ENCODE measurements around the gene TMEM169. TPM values are rescaled to one million over a fixed set of nuclear protein-coding genes. Genes with fewer than 3 reads are reported as not detected.

TMEM169 gene
- total and polyA plus RNA-seq, 2 of the 4 experiments (the other 2 are of a cell fraction), result 0.15 to 0.54 TPM

- intact Hi-C loops (cut with micrococcal nuclease), result no loop called here
- CTCF ChIA-PET, result no interaction called here
- in situ Hi-C loops (cut with MboI; ENCODE audit: low sequenced_read_pairs), result no loop called here
Measured at GRCh38 chr2:216052420-216052819, 29.3 kb upstream of the TMEM169 start.

More at GRCh38 chr2:216052420-216052819, 29.3 kb upstream of the TMEM169 start:
- Histone ChIP-seq H3K9me3 (ENCODE audit: control insufficient read depth, insufficient read depth, low read length) (no peaks in the 10 kb centered on the region), H2AK5ac (ENCODE audit: low read depth, low read length) (no peak overlapping the region), H2BK20ac (ENCODE audit: low read depth, low read length) (no peak overlapping the region), H3K56ac (ENCODE audit: extremely low read depth, insufficient read depth, low read length) (no peak overlapping the region), H3K79me1 (ENCODE audit: low read depth in 1 of 2, low read length in 2 of 2) (no peaks in the 10 kb centered on the region), H2BK5ac (ENCODE audit: low read depth, low read length, poor library complexity, severe bottlenecking) (no peak overlapping the region), H2AK9ac (replicated peaks; ENCODE audit: low read depth, low read length, poor library complexity) (no peak overlapping the region), H3K14ac (replicated peaks; ENCODE audit: low read depth, low read length) (no peak overlapping the region), H3K27me3 (ENCODE audit: control insufficient read depth, insufficient read depth, low read length) (no peaks in the 10 kb centered on the region), H3K4ac (ENCODE audit: low read depth, low read length) (no peak overlapping the region), H3K9ac (ENCODE audit: low read depth, low read length) (no peak overlapping the region), H2BK15ac (ENCODE audit: low read depth, low read length) (no peak overlapping the region), H3K27ac (ENCODE audit: insufficient read depth, low read length) (no peak overlapping the region), H2AFZ (replicated peaks; ENCODE audit: low read length, poor library complexity) (no peak overlapping the region), H2BK120ac (ENCODE audit: low read depth, low read length) (no peak overlapping the region), H3K4me2 (ENCODE audit: low read depth, low read length) (no peak overlapping the region), H3K18ac (ENCODE audit: low read depth, low read length) (no peak overlapping the region), H4K91ac (ENCODE audit: insufficient read depth, low read depth, low read length) (no peak overlapping the region), H3K9me1 (ENCODE audit: insufficient read depth, low read length) (0 out of 2 replicates have a peak, but pooled peaks cover 4% of the 10 kb centered on the region), H4K5ac (ENCODE audit: low read depth, low read length) (no peak overlapping the region), H4K20me1 (ENCODE audit: insufficient read depth, low read length) (no peaks in the 10 kb centered on the region), H3K36me3 (ENCODE audit: control insufficient read depth, insufficient read depth, low read length) (no peaks in the 10 kb centered on the region), H3K4me3 (ENCODE audit: insufficient read depth, low read depth, low read length) (no peak overlapping the region), H4K8ac (ENCODE audit: low read depth in 2 of 2, low read length in 2 of 2) (no peak overlapping the region), H3K23ac (ENCODE audit: low read depth, low read length) (no peak overlapping the region), H3K4me1 (ENCODE audit: control insufficient read depth, insufficient read depth, low read length) (no peaks in the 10 kb centered on the region)
- no peak for DNase-seq
- no peak for ATAC-seq (ENCODE audit: low read depth)
- WGBS, 2 experiments (ENCODE audit: extremely low coverage in 2 of 2, insufficient read length in 1 of 2), result no CpG with 5 or more reads among the region's 2 CpGs
- no TSS peak for BruUV-seq (replicated peaks)
- TF ChIP-seq CHD1 (IDR thresholded peaks at IDR 0.05; ENCODE audit: low read depth, low read length), result no peak
- TF ChIP-seq MAZ (IDR thresholded peaks at IDR 0.05; ENCODE audit: borderline replicate concordance, low read depth, low read length), result no peak
- no peak for TF ChIP-seq RAD21 (IDR thresholded peaks at IDR 0.05; ENCODE audit: low read length)
- no peak for TF ChIP-seq BHLHE40 (IDR thresholded peaks at IDR 0.05; ENCODE audit: low read depth, low read length)
- TF ChIP-seq NFE2L2 (IDR thresholded peaks at IDR 0.05; ENCODE audit: low read depth, low read length), result no peak
- no peak for TF ChIP-seq USF2 (IDR thresholded peaks at IDR 0.05; ENCODE audit: low read depth, low read length)
- TF ChIP-seq POLR2A (IDR thresholded peaks at IDR 0.05; ENCODE audit: low read depth, low read length), result no peak
- TF ChIP-seq CEBPB (IDR thresholded peaks at IDR 0.05; ENCODE audit: low read depth, low read length), result no peak
- no peak for TF ChIP-seq SMC3 (IDR thresholded peaks at IDR 0.05; ENCODE audit: low read depth, low read length)
- TF ChIP-seq MXI1 (IDR thresholded peaks at IDR 0.05; ENCODE audit: borderline replicate concordance, low read depth, low read length), result no peak
- TF ChIP-seq CTCF (conservative IDR thresholded peaks at IDR 0.05; ENCODE audit: low read depth, low read length), result no peak
- TF ChIP-seq ELK1 (IDR thresholded peaks at IDR 0.05; ENCODE audit: borderline replicate concordance, low read depth, low read length), result no peak
- TF ChIP-seq FOS (IDR thresholded peaks at IDR 0.05; ENCODE audit: low read depth, low read length), result no peak
- TF ChIP-seq RCOR1 (IDR thresholded peaks at IDR 0.05; ENCODE audit: insufficient replicate concordance, low read length), result no peak
- no peak for TF ChIP-seq RFX5 (IDR thresholded peaks at IDR 0.05; ENCODE audit: low read depth, low read length)
- TF ChIP-seq MAFK (IDR thresholded peaks at IDR 0.05; ENCODE audit: low read depth, low read length), result no peak
- dilution Hi-C loops (cut with HindIII; ENCODE audit: low sequenced_read_pairs, unreplicated experiment), result no loop called here
- POLR2A ChIA-PET (ENCODE audit: unreplicated experiment), result no interaction called here
